ENCODE measurements around the gene PRELID1. TPM values are rescaled to one million over a fixed set of nuclear protein-coding genes. Genes with fewer than 3 reads are reported as not detected.

Gene PRELID1
- total and polyA plus RNA-seq, 8 donors, result 72.3 to 154 (median 86.4) TPM

DNA sequence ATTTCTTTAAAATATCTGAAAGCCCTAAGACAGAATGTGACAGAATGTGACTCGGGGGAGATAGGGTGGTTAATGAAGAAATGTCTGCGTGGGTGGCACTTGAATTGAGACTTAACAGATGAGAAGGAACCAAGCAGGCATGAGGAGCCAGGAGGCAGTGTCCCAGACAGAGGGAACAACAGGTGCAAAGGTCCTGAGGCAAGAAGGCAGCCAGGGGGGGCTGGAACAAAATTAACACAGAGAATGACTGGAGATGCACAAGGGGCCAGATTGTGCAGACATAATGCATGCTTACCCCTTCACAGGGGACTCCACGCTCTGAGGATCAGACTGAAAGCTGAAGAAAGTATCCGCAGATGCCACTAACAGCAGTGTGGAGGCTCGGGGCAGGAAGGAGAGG is 46.2 kb downstream of the PRELID1 start:
- TF ChIP-seq, protein P1, sequence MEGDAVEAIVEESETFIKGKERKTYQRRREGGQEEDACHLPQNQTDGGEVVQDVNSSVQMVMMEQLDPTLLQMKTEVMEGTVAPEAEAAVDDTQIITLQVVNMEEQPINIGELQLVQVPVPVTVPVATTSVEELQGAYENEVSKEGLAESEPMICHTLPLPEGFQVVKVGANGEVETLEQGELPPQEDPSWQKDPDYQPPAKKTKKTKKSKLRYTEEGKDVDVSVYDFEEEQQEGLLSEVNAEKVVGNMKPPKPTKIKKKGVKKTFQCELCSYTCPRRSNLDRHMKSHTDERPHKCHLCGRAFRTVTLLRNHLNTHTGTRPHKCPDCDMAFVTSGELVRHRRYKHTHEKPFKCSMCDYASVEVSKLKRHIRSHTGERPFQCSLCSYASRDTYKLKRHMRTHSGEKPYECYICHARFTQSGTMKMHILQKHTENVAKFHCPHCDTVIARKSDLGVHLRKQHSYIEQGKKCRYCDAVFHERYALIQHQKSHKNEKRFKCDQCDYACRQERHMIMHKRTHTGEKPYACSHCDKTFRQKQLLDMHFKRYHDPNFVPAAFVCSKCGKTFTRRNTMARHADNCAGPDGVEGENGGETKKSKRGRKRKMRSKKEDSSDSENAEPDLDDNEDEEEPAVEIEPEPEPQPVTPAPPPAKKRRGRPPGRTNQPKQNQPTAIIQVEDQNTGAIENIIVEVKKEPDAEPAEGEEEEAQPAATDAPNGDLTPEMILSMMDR (IDR thresholded peaks at IDR 0.05), result no peak
- Histone ChIP-seq H3K9me3 (no peaks in the 10 kb centered on the region), H3K4me3 (peak overlapping the region in 1 of 2 donors; percentile 91), H3K4me1 (peaks cover 16 to 64% of the 10 kb centered on the region in 2 donors), H3K27ac (no peak overlapping the region), H3K27me3 (no peaks in the 10 kb centered on the region), H3K36me3 (peaks cover 0 to 48% of the 10 kb centered on the region in 2 donors)
- DNase-seq (peak in 1 of 4 donors; percentile 28), ATAC-seq (no peak)
- intact Hi-C loops (cut with DNase I), result no loop called here

DNA sequence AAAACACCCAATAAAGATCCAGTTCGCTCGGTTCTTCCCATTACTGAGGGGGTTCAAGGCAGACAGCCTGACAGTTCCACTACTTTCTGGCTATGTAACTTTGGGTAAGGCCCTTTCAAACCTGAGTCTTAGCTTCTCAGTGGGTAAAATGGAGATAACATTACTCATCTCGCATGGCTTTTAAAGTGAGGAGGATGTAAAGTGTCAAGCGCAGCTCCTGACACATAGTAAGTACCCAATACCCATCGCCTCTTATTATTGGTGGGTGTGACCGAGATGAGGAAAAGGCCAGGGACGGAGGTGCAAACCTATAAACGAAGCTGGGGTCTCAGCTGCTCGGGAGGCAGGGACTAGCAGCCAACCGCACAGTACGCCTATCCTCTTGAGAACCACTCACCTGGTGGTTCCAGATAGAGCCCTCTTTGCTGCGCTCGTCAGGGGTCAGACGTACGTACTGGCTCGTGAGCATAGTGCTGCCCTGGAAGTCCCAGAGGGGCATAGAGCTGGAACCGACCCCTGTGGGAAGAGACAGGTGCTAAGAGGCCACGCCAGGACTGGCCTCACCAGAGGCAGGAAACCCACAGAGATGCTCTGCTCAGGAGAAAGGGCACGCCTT is 47.3 kb downstream of the PRELID1 start:
- Histone ChIP-seq H3K36me3 (peaks cover 0 to 39% of the 10 kb centered on the region in 2 donors), H3K9me3 (no peaks in the 10 kb centered on the region), H3K4me3 (peak overlapping the region; percentile 90 to 91), H3K27me3 (no peaks in the 10 kb centered on the region), H3K27ac (peak overlapping the region; percentile 88 to 97), H3K4me1 (peaks cover 16 to 68% of the 10 kb centered on the region in 2 donors)
- no peak for ATAC-seq
- no peak for DNase-seq
- intact Hi-C loops (cut with DNase I), result no loop called here
- TF ChIP-seq, protein P1 (IDR thresholded peaks at IDR 0.05), result no peak

DNA sequence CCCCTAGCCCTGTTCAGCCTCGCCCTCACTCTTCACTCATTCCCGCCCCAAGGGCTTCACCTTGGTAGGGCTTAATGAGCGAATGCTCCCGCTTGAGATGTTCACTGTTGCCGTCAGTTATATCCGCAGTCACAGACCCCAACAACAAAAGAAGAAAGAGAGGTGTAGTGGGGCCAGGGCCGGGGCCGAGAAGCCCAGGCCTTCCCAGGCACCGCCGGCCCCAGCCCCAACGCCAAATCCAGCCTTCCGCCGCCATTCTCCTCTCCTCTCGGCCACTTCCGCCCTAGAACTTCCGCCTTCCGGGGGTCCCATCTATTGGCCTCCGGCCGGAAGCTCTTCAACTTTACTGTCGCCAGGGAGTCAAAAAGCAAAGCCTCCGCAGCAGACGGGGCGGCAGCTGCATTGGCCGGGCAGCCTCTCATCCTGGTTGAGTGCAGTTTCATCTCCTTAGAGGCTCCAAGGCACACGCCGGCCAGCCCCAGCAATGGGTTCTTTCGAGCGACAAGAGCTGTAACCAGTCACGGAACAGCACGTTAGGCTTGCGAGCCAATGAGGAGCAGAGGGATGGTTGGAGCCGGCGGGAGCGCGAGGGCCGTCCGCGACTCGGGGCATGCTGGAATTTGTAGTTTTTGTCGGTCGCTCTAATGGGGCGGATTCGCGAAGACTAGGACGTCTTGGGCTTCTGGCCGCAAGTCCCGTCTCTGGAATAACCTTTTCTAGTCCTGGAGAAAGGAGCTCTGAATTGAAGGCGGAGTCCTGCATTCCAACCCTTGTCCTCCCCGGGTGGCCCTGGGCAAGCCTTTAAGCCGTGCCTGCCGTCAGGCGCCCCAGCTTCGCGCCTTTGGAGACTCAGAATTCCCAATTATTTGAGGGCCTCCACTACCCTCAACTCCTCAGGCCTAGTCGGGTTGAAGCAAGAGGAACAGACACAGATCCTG is 48.1 kb downstream of the PRELID1 start, which contains the start of gene LMAN2:
LMAN2 (minus strand) TSS at position 277 of the 938 bp plus-strand sequence; CDS start at position 256, 21 bp downstream.
- TF ChIP-seq, protein P1 (IDR thresholded peaks at IDR 0.05), result no peak
- DNase-seq, result peak; percentile 93 to 96 (median 94)
- intact Hi-C loops (cut with DNase I), result no loop called here
- Histone ChIP-seq H3K4me1 (peaks cover 16 to 65% of the 10 kb centered on the region in 2 donors), H3K9me3 (no peaks in the 10 kb centered on the region), H3K27me3 (no peaks in the 10 kb centered on the region), H3K4me3 (peak within 1 kb of the TSS; percentile 90 to 91), H3K27ac (peak within 1 kb of the TSS; percentile 88 to 97), H3K36me3 (peaks cover 0 to 31% of the 10 kb centered on the region in 2 donors)
- ATAC-seq, result peak; percentile 99

DNA sequence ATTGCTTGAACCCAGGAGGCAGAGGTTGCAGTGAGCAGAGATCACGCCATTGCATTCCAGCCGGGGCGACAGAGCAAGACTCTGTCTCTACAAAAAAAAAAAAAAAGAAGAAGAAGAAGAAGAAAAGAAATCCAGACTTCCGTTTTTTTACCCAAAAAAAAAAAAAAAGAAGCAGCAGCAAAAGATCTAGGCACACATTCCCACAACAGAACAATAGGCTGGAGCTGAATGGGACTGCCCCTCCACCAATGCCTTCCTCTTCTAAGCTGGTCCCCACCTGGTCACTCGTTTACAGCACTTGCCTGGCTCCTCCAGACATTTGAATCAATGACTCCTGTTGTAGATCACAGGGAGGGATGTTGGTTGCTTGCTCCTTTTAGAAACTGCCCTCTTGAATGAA is 49.5 kb downstream of the PRELID1 start:
- TF ChIP-seq, protein P1 (IDR thresholded peaks at IDR 0.05), result no peak
- peak in 1 of 4 donors; percentile 16 for DNase-seq
- intact Hi-C loops (cut with DNase I), result no loop called here
- peak overlapping the region in 1 of 2 donors; percentile 18 for H3K27ac ChIP-seq
- H3K9me3 ChIP-seq, result no peaks in the 10 kb centered on the region
- H3K4me1 ChIP-seq, result peaks cover 20 to 65% of the 10 kb centered on the region in 2 donors
- no peaks in the 10 kb centered on the region for H3K27me3 ChIP-seq
- ATAC-seq, result no peak
- peaks cover 0 to 17% of the 10 kb centered on the region in 2 donors for H3K36me3 ChIP-seq
- H3K4me3 ChIP-seq, result no peak overlapping the region

DNA sequence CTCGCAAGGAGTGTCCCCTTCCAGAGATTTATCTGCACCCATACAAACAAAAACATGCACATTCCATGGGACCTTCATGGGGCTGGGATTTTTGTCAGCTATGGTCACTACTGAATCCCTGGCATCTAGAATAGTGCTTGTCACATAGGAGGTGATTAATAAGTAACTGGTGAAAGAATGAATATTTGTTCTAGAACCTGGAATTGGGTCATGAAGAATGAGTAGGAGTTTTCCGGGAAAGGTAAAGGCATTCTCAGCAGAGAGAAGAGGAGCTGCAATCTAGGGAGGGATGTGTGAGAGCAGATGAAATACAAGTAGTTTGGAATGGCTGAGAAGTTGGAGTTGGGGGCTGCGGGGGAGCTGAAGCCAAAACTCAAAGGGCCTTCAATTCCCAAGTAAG is 50.7 kb downstream of the PRELID1 start:
- DNase-seq (no peak), ATAC-seq (no peak)
- Histone ChIP-seq H3K9me3 (no peaks in the 10 kb centered on the region), H3K27ac (no peak overlapping the region), H3K4me3 (no peak overlapping the region), H3K36me3 (peaks cover 0 to 8% of the 10 kb centered on the region in 2 donors), H3K4me1 (peaks cover 20 to 64% of the 10 kb centered on the region in 2 donors), H3K27me3 (no peaks in the 10 kb centered on the region)
- TF ChIP-seq, protein P1 (IDR thresholded peaks at IDR 0.05), result no peak
- intact Hi-C loops (cut with DNase I), result no loop called here
